ENCODE measurements around the gene KLHDC8B. TPM values are rescaled to one million over a fixed set of nuclear protein-coding genes. Genes with fewer than 3 reads are reported as not detected.

Gene KLHDC8B
- total RNA-seq, 1 experiment from 2014 or later = 13.5 TPM

DNA sequence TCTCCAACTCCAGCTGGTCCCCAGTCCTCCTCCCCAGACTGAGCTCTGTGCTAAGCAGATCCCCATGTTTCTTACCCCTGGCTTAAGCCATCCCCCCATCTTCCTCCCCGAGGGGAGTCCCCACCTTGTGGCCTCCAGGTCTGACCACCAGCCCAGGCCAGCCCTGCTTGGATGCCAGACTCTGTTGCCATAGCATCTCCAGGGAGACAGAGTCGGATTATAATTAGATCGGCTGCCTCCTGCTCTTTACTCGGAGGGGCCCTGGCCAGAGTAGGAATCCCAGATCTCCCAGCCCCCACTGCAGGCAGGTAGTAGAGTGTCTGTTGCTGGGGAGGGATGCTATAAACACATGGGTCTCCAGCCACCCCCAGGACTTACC is 2.4 kb downstream of the KLHDC8B start:
- Histone ChIP-seq H4K20me1 (ENCODE audit: control insufficient read depth, insufficient read depth, insufficient read length) (no peaks in the 10 kb centered on the region), H4K8ac (replicated peaks; ENCODE audit: insufficient read length, low read depth, low read length) (no peak overlapping the region), H3K4me1 (ENCODE audit: insufficient read depth, low read length) (peaks cover 6% of the 10 kb centered on the region; the same call in 1 of the 2 replicates), H3K79me1 (ENCODE audit: insufficient read depth, low read depth, low read length, poor library complexity, severe bottlenecking) (no peaks in the 10 kb centered on the region), H3K56ac (ENCODE audit: insufficient read length, low read depth, low read length) (no peak overlapping the region), H2BK20ac (ENCODE audit: low read depth, low read length, poor library complexity, severe bottlenecking) (no peak overlapping the region), H3T11ph (ENCODE audit: low read length) (no peak overlapping the region), H3K9ac (ENCODE audit: extremely low read depth, insufficient read length, low read length) (no peak overlapping the region), H2AK5ac (ENCODE audit: insufficient read length, low read length) (no peak overlapping the region), H3K27ac (ENCODE audit: insufficient read length, low read depth, low read length) (no peak overlapping the region), H2AFZ (ENCODE audit: low read length) (no peak overlapping the region), H2BK120ac (ENCODE audit: low read depth, low read length, poor library complexity, severe bottlenecking) (no peak overlapping the region), H3K79me2 (ENCODE audit: insufficient read depth, low read length) (no peaks in the 10 kb centered on the region), H2BK12ac (ENCODE audit: insufficient read length, low read depth, low read length) (no peak overlapping the region), H3K18ac (ENCODE audit: insufficient read length, low read depth, low read length) (no peak overlapping the region), H2BK5ac (ENCODE audit: insufficient read length, low read length) (no peak overlapping the region), H3K27me3 (ENCODE audit: insufficient read depth, low read length) (no peaks in the 10 kb centered on the region), H3K4me2 (ENCODE audit: insufficient read depth, insufficient read length, low read length) (no peak overlapping the region), H4K91ac (ENCODE audit: insufficient read length, low read depth, low read length) (no peak overlapping the region), H3K23ac (ENCODE audit: insufficient read length, low read depth, low read length) (no peak overlapping the region), H3K14ac (ENCODE audit: insufficient read depth, low read length) (no peak overlapping the region), H3K4ac (ENCODE audit: low read depth, low read length) (no peak overlapping the region), H3K23me2 (ENCODE audit: insufficient read length, low read depth, low read length, poor library complexity, severe bottlenecking) (peaks cover 8% of the 10 kb centered on the region), H3K9me3 (ENCODE audit: control insufficient read depth, low read depth, low read length) (no peaks in the 10 kb centered on the region), H4K5ac (ENCODE audit: insufficient read length, low read depth, low read length) (no peak overlapping the region), H2BK15ac (ENCODE audit: low read depth, low read length) (no peak overlapping the region)
- TF ChIP-seq CTCF (conservative IDR thresholded peaks at IDR 0.05) = no peak
- H3K36me3 Mint-ChIP-seq (ENCODE audit: insufficient read depth in 1 of 3, low read depth in 3 of 3) = peaks cover 0 to 6% (median 3%) of the 10 kb centered on the region in 3 experiments; a peak in 4 of 7 replicates
- H3K4me1 Mint-ChIP-seq = peaks cover 20 to 28% of the 10 kb centered on the region in 2 experiments
- no CpG with 5 or more reads among the region's 4 CpGs for WGBS (ENCODE audit: extremely low coverage, insufficient read length, low lambda C conversion rate)
- peak overlapping the region; percentile 12 to 56; a peak in 3 of 5 replicates for H3K4me3 Mint-ChIP-seq
- no peaks in the 10 kb centered on the region; a peak in 1 of 5 replicates for H3K9me3 Mint-ChIP-seq
- no peak for DNase-seq
- peaks cover 12% of the 10 kb centered on the region for H3K27me3 Mint-ChIP-seq (ENCODE audit: low read depth)
- peak overlapping the region; percentile 76 to 88 (median 83) for H3K27ac Mint-ChIP-seq
